GM18505 (cell line): ENCODE measurements around the gene TP63.
A peak's percentile ranks its signal among the peaks of the same experiment; 100 is the strongest.

ENCODE experiments used
- ATAC-seq: cut with Tn5 transposase; IDR thresholded peaks from one replicate; pipeline ENCODE4 v1.9.1; 2021; ENCODE audit not compliant: unreplicated experiment
- POLR2A ChIP-seq: IDR thresholded peaks from 4 replicates; pipeline ENCODE4 v1.6.1; 2011; ENCODE audit warnings: borderline replicate concordance; ENCODE audit not compliant: insufficient read depth, insufficient read length; ENCODE audit errors: extremely low read depth

The TP63 gene

GRCh38 chr3:189813647-189814240 lies 182.6 kb downstream of the TP63 start:
- no peak for ATAC-seq
- TF ChIP-seq POLR2A, result no peak

- TF ChIP-seq POLR2A, result no peak
- ATAC-seq, result peak; percentile 75
Observed at GRCh38 chr3:189820365-189820720, 189.2 kb downstream of the TP63 start.

GRCh38 chr3:189821262-189821661 lies 190.1 kb downstream of the TP63 start:
- no peak for TF ChIP-seq POLR2A
- ATAC-seq, result no peak

- no peak for ATAC-seq
- no peak for TF ChIP-seq POLR2A
Observed at GRCh38 chr3:189822726-189823125, 191.5 kb downstream of the TP63 start.

GRCh38 chr3:189824629-189825312 lies 193.6 kb downstream of the TP63 start:
- no peak for TF ChIP-seq POLR2A
- no peak for ATAC-seq

GRCh38 chr3:189826566-189826965 lies 195.4 kb downstream of the TP63 start:
- TF ChIP-seq POLR2A, result no peak
- no peak for ATAC-seq

GRCh38 chr3:189827108-189827507 lies 195.9 kb downstream of the TP63 start:
- ATAC-seq, result no peak
- TF ChIP-seq POLR2A, result no peak

- ATAC-seq, result no peak
- TF ChIP-seq POLR2A, result no peak
Observed at GRCh38 chr3:189830401-189830800, 199.2 kb downstream of the TP63 start.

- no peak for TF ChIP-seq POLR2A
- ATAC-seq, result no peak
Observed at GRCh38 chr3:189833266-189833665, 202.1 kb downstream of the TP63 start.

GRCh38 chr3:189833996-189834395 lies 202.8 kb downstream of the TP63 start:
- TF ChIP-seq POLR2A, result no peak
- ATAC-seq, result no peak

- no peak for ATAC-seq
- no peak for TF ChIP-seq POLR2A
Observed at GRCh38 chr3:189834462-189834861, 203.3 kb downstream of the TP63 start.

- no peak for ATAC-seq
Observed at GRCh38 chr3:189836795-189837194, 205.6 kb downstream of the TP63 start.

GRCh38 chr3:189838291-189838690 lies 207.1 kb downstream of the TP63 start:
- TF ChIP-seq POLR2A, result no peak

More at GRCh38 chr3:189836795-189837194, 205.6 kb downstream of the TP63 start:
- no peak for TF ChIP-seq POLR2A

GRCh38 chr3:189839576-189839975 lies 208.4 kb downstream of the TP63 start:
- TF ChIP-seq POLR2A, result no peak
- ATAC-seq, result no peak

More at GRCh38 chr3:189838291-189838690, 207.1 kb downstream of the TP63 start:
- no peak for ATAC-seq
